ENCODE measurements around the gene FILIP1.

Gene FILIP1

DNA sequence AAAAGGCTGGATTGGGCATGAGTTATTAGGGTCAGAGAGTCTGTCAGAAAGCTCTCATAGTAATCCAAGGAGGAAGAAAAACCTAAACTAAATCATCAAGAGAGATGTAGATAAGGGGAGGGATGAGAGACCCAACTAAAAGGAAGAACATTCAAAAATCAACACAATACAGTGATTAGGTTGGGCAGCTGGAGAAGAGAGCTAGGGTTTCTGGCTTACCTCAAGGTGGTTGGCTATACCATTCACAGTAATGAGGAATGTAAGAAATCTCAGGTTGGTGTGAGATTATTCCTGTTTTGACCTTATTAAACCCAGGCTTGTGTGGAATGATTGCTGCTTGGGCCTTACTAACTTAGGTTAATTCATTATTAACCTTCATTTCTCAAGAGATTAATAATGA, 243.8 kb downstream of the FILIP1 start:
- no peak overlapping the region for H3K27ac ChIP-seq (ENCODE audit: low read length)
- no peak overlapping the region for H3K9ac ChIP-seq (ENCODE audit: low read length)
- H3K79me2 ChIP-seq (ENCODE audit: low read length), result no peaks in the 10 kb centered on the region
- no peaks in the 10 kb centered on the region for H3K4me1 ChIP-seq (ENCODE audit: low read length)
- no peaks in the 10 kb centered on the region for H3K36me3 ChIP-seq (replicated peaks; ENCODE audit: low read depth, low read length)
- no peak overlapping the region for H3K4me3 ChIP-seq (ENCODE audit: low read length)
- H3K9me3 ChIP-seq (ENCODE audit: insufficient read depth, low read length), result no peaks in the 10 kb centered on the region
- no peaks in the 10 kb centered on the region for H3K27me3 ChIP-seq (ENCODE audit: low read depth, low read length)
- TF ChIP-seq CTCF (IDR thresholded peaks at IDR 0.05; ENCODE audit: low read depth, low read length), result no peak
- H3K4me2 ChIP-seq (ENCODE audit: low read length), result no peak overlapping the region
- no peak overlapping the region for H2AFZ ChIP-seq (ENCODE audit: low read depth, low read length)
- no peaks in the 10 kb centered on the region for H4K20me1 ChIP-seq (ENCODE audit: insufficient read depth, low read length)

GRCh38 chr6:75246386-75246785, 247.2 kb downstream of the FILIP1 start:
- Histone ChIP-seq H2AFZ (ENCODE audit: low read depth, low read length) (no peak overlapping the region), H3K27ac (ENCODE audit: low read length) (no peak overlapping the region), H3K9ac (ENCODE audit: low read length) (no peak overlapping the region), H3K36me3 (replicated peaks; ENCODE audit: low read depth, low read length) (peaks cover 1% of the 10 kb centered on the region), H3K9me3 (ENCODE audit: insufficient read depth, low read length) (no peaks in the 10 kb centered on the region), H3K79me2 (ENCODE audit: low read length) (peaks cover 22% of the 10 kb centered on the region), H4K20me1 (ENCODE audit: insufficient read depth, low read length) (peaks cover 2% of the 10 kb centered on the region; the same call in 1 of the 2 replicates), H3K4me1 (ENCODE audit: low read length) (peaks cover 8% of the 10 kb centered on the region), H3K27me3 (ENCODE audit: low read depth, low read length) (no peaks in the 10 kb centered on the region), H3K4me3 (ENCODE audit: low read length) (no peak overlapping the region), H3K4me2 (ENCODE audit: low read length) (no peak overlapping the region)
- TF ChIP-seq EZH2phosphoT487 (IDR thresholded peaks at IDR 0.05; ENCODE audit: low read depth) (no peak), CTCF (IDR thresholded peaks at IDR 0.05; ENCODE audit: low read depth, low read length) (no peak)

DNA sequence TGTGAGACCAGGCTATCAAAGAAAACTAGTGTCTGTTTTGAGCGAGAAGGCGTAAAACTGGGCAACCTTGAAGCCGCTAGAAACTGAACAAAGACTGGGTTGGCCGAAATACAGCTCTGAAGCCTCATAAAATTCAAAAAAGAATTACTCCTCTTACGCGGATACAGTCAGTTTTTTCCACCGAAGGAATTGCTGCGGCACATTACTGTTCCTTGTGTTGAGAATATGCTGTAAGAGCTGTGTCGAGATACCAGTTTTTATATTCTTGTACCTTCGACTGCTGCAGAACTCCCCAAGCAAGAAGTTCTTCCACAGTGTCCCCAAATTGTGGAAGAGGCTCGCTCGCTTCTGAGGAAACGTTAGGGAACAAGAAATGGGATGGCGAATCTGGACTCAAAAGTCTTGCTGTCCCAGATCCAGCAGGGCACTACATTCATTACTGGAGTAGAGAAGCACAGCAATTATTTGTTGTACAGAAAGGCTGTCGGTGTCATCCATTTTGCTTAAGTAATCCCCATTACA, 249.5 kb downstream of the FILIP1 start:
- peaks cover 8% of the 10 kb centered on the region for H3K4me1 ChIP-seq (ENCODE audit: low read length)
- TF ChIP-seq CTCF (IDR thresholded peaks at IDR 0.05; ENCODE audit: low read depth, low read length) (no peak), EZH2phosphoT487 (IDR thresholded peaks at IDR 0.05; ENCODE audit: low read depth) (no peak)
- peak overlapping the region; percentile 81 for H3K27ac ChIP-seq (ENCODE audit: low read length)
- H3K4me3 ChIP-seq (ENCODE audit: low read length), result peak overlapping the region; percentile 89
- H3K36me3 ChIP-seq (replicated peaks; ENCODE audit: low read depth, low read length), result peaks cover 16% of the 10 kb centered on the region
- peaks cover 31% of the 10 kb centered on the region for H3K79me2 ChIP-seq (ENCODE audit: low read length)
- no peaks in the 10 kb centered on the region for H3K9me3 ChIP-seq (ENCODE audit: insufficient read depth, low read length)
- H3K4me2 ChIP-seq (ENCODE audit: low read length), result peak overlapping the region; percentile 93
- H4K20me1 ChIP-seq (ENCODE audit: insufficient read depth, low read length), result peaks cover 7% of the 10 kb centered on the region; the same call in 1 of the 2 replicates
- H3K27me3 ChIP-seq (ENCODE audit: low read depth, low read length), result no peaks in the 10 kb centered on the region
- H2AFZ ChIP-seq (ENCODE audit: low read depth, low read length), result peak overlapping the region; percentile 98
- H3K9ac ChIP-seq (ENCODE audit: low read length), result peak overlapping the region; percentile 88

DNA sequence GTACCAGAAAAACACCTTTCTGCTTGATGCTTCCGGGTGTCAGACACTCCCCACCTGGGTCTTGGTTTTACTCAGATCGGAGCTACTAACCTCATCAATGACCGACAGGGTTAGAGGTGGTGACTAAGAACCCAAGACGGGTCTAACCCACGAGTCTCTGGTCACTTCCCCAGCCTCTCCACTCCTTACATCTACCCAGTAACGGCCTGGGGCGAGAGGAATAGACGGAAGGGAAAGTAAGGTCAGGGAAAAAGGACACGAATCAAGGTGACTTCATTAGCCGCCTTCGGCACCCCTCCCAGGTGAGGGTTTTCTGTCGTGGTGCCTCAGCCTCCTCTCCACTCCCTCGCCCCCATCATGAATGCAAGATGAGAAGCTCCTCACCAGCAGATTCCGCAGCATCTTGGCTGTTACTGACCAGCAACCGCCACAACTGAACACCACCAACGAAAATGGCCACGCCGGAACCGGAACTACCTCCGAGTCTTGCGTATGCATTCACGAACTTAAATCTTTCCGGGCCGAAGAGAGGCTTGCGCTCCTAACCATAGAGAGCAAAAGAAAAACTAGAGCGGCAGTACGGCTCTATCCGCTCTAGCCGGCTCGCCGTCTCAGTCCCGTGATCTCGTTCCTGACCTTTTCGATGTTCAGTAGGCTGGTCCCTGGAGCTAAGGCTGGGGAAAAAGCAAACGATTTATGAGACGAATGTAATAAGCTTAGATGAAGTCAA, 250.1 kb downstream of the FILIP1 start, which contains the start of gene COX7A2:
Gene COX7A2, minus strand, starts transcription at position 469 of the 730 bp plus-strand sequence. Its CDS starts 67 bp downstream, at position 402.
- Histone ChIP-seq H4K20me1 (ENCODE audit: insufficient read depth, low read length) (peaks cover 7% of the 10 kb centered on the region; the same call in 1 of the 2 replicates), H3K4me3 (ENCODE audit: low read length) (peak within 1 kb of the TSS; percentile 89), H3K27ac (ENCODE audit: low read length) (peak within 1 kb of the TSS; percentile 81), H3K4me1 (ENCODE audit: low read length) (peaks cover 8% of the 10 kb centered on the region), H3K9ac (ENCODE audit: low read length) (peak within 1 kb of the TSS; percentile 88), H3K79me2 (ENCODE audit: low read length) (peaks cover 31% of the 10 kb centered on the region), H3K4me2 (ENCODE audit: low read length) (peak within 1 kb of the TSS; percentile 93), H2AFZ (ENCODE audit: low read depth, low read length) (peak within 1 kb of the TSS; percentile 98), H3K36me3 (replicated peaks; ENCODE audit: low read depth, low read length) (peaks cover 18% of the 10 kb centered on the region), H3K9me3 (ENCODE audit: insufficient read depth, low read length) (no peaks in the 10 kb centered on the region), H3K27me3 (ENCODE audit: low read depth, low read length) (no peaks in the 10 kb centered on the region)
- TF ChIP-seq EZH2phosphoT487 (IDR thresholded peaks at IDR 0.05; ENCODE audit: low read depth) (no peak), CTCF (IDR thresholded peaks at IDR 0.05; ENCODE audit: low read depth, low read length) (no peak)

Measured in OCI-LY3 (cell line).